Activated T-cell treated with anti-CD3 and anti-CD28 coated beads, Interleukin-2, amount 50 U/mL, for 24 hours (primary cell): ENCODE results near the gene IPO8.
"Not testable (repeated sequence)": the region's sequence is repeated elsewhere in the genome, so short reads cannot be mapped to it uniquely, and the experiment has no call there.

ENCODE experiments used
- DNase-seq: peaks from one replicate; pipeline ENCODE4 v3.0.0-alpha.2; 2020
- H3K27ac Mint-ChIP-seq: 2 replicates; pipeline ENCODE4 v1.8.0; 2020; ENCODE audit warnings: mild to moderate bottlenecking, mixed read lengths
- H3K27me3 Mint-ChIP-seq: 2 replicates; pipeline ENCODE4 v1.8.0; 2020; ENCODE audit warnings: mixed read lengths
- H3K36me3 Mint-ChIP-seq: 2 replicates; pipeline ENCODE4 v1.8.0; 2020; ENCODE audit warnings: low read depth, mixed read lengths
- H3K4me1 Mint-ChIP-seq: 2 replicates; pipeline ENCODE4 v1.8.0; 2020; ENCODE audit warnings: low read depth, mixed read lengths
- H3K4me3 Mint-ChIP-seq: 2 replicates; pipeline ENCODE4 v1.8.0; 2020; ENCODE audit warnings: mild to moderate bottlenecking, moderate library complexity, mixed read lengths
- H3K9me3 Mint-ChIP-seq: 2 replicates; pipeline ENCODE4 v1.8.0; 2020; ENCODE audit warnings: mixed read lengths

The IPO8 gene

DNA sequence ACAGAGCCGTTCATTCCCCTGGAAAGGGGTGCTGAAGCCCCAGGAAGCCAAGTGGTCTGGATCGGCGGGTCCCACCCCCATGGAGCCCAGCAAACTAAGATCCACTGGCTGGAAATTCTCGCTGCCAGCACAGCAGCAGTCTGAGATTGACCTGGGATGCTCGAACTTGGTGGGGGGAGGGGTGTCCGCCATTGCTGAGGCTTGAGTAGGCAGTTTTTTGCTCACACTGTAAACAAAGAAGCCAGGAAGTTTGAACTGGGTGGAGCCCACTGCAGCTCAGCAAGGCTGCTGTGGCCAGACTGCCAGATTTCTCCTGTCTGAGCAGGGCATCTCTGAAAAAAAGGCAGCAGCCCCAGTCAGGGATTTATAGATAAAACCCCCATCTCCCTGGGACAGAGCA is 91.4 kb downstream of the IPO8 start:
- not testable (repeated sequence) for H3K27ac Mint-ChIP-seq, DNase-seq, H3K4me1 Mint-ChIP-seq, H3K4me3 Mint-ChIP-seq, H3K36me3 Mint-ChIP-seq, H3K27me3 Mint-ChIP-seq
- H3K9me3 Mint-ChIP-seq = peaks cover 15% of the 10 kb centered on the region

DNA sequence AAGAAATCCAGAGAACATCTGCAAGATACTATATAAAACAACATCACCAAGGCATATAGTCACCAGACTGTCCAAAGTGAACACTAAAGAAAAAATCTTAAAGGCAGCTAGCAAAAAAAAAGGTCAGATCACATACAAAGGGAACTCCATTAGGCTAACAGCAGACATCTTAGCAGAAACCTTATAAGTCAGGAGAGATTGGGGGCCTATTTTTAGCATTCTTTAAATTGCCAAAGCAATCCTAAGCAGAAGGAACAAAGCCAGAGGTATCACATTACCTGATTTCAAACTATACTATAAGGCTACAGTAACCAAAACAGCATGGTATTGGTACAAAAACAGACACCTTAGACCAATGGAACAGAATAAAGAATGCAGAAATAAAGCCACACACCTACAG is 92.5 kb downstream of the IPO8 start:
- H3K4me1 Mint-ChIP-seq = no peaks in the 10 kb centered on the region
- peaks cover 11% of the 10 kb centered on the region for H3K9me3 Mint-ChIP-seq
- peaks cover 3% of the 10 kb centered on the region for H3K36me3 Mint-ChIP-seq
- no peak for DNase-seq
- H3K4me3 Mint-ChIP-seq = no peak overlapping the region
- no peak overlapping the region for H3K27ac Mint-ChIP-seq
- H3K27me3 Mint-ChIP-seq = peaks cover 5% of the 10 kb centered on the region

DNA sequence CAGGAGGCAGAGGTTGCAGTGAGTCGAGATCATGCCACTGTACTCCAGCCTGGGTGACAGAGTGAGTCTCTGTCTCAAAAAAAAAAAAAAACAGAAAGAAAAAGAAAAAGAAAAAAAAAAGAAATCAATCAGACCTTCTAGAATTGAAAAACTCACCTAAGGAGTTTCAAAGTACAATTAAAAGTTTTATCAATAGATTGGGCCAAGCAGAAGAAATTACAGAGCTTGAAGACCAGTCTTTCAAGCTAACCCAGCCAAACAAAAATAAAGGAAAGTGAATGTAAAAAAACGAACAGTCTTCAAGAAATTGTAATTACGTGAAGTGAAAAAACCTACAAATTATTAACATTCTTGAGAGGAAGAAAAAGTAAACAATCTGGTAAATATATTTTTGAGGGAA is 93.0 kb downstream of the IPO8 start:
- H3K4me3 Mint-ChIP-seq = no peak overlapping the region
- no peaks in the 10 kb centered on the region for H3K4me1 Mint-ChIP-seq
- H3K36me3 Mint-ChIP-seq = peaks cover 3% of the 10 kb centered on the region
- peaks cover 4% of the 10 kb centered on the region for H3K27me3 Mint-ChIP-seq
- peaks cover 10% of the 10 kb centered on the region for H3K9me3 Mint-ChIP-seq
- no peak overlapping the region for H3K27ac Mint-ChIP-seq
- DNase-seq = no peak

DNA sequence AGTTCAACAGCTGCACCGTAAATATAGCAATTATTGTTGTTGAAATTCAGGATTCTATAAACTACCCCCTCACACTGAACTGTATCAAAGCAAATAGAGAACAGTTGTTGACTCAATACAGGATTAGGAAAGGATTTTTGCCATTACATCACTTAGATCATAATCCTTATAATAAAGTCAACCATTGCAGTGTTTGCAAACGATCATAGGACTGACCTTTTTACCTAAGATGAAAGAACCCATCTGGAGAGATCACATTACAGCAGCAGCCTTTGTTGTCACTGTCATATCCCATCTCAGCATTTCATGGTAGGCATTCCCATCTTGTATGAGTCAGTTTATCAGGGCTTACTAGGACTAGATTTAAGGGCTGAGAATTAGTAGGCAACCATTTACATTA is 96.1 kb downstream of the IPO8 start:
- no peak overlapping the region for H3K27ac Mint-ChIP-seq
- H3K27me3 Mint-ChIP-seq = peaks cover 4% of the 10 kb centered on the region

DNA sequence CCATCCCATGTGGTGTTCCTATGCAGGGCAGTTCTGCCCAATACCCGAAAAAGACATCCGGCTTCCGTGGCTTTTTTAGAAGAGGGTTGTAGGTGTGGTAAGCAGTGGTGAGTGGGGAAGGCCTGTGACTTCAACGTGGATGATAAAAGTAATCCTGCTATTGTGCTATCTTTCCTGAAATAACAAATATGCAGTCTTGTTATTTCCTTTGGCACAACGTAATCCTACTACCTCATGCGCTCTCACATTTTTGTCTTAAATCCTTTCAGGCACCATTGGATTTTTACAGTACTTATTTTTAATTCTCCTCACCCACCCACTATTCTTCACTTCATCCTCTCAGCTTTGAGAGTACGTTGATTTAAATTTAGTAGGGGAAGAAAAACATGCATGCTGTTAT is 96.8 kb downstream of the IPO8 start:
- Mint-ChIP-seq H3K36me3 (peaks cover 3% of the 10 kb centered on the region), H3K27ac (no peak overlapping the region), H3K4me1 (no peaks in the 10 kb centered on the region), H3K4me3 (no peak overlapping the region), H3K9me3 (peaks cover 10% of the 10 kb centered on the region), H3K27me3 (peaks cover 4% of the 10 kb centered on the region)
- no peak for DNase-seq

More for the DNA sequence above, 96.1 kb downstream of the IPO8 start:
- Mint-ChIP-seq H3K4me3 (no peak overlapping the region), H3K9me3 (peaks cover 10% of the 10 kb centered on the region), H3K36me3 (peaks cover 3% of the 10 kb centered on the region), H3K4me1 (no peaks in the 10 kb centered on the region)
- DNase-seq = no peak

DNA sequence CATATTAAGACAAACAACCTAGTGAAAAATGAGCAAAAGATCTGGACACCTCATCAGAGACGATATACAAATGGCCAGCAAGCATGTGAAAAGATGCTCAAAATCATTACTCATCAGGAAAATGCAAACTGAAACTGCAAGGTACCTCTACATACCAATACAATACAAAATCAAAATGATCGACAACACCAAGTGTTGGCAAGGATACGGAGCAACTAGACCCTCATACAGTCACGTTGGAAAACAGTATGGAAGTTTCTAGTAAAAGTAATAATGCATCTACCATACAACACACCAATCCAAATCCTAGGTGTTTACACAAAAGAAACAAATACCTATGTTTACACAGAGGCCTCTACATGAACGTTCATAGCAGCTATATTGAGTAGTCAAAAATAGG is 99.9 kb downstream of the IPO8 start:
- Mint-ChIP-seq H3K27me3 (no peaks in the 10 kb centered on the region), H3K36me3 (no peaks in the 10 kb centered on the region), H3K4me3 (no peak overlapping the region), H3K27ac (no peak overlapping the region), H3K4me1 (no peaks in the 10 kb centered on the region), H3K9me3 (no peaks in the 10 kb centered on the region)
- no peak for DNase-seq

DNA sequence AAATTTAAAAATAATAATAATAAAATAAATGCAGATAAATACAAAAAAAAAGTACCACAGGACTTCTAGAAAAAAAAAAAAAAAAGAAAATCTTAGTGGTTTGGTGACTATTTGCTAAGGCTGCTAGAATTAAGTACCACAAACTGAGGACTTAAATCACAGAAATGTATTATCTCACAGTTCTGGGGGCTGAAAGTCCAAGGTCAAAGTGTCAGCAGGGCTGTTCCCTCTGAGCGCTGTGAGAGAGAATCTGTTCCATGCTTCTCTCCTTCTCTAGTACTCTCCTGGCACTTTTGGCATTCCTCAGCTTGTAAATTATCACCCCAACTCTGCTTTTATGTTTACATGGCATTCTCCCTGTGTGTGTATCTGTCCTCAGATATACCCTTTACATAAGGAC is 101.2 kb downstream of the IPO8 start:
- Mint-ChIP-seq H3K4me1 (no peaks in the 10 kb centered on the region), H3K36me3 (no peaks in the 10 kb centered on the region), H3K27me3 (no peaks in the 10 kb centered on the region), H3K27ac (no peak overlapping the region), H3K4me3 (no peak overlapping the region), H3K9me3 (peaks cover 1% of the 10 kb centered on the region)
- no peak for DNase-seq

DNA sequence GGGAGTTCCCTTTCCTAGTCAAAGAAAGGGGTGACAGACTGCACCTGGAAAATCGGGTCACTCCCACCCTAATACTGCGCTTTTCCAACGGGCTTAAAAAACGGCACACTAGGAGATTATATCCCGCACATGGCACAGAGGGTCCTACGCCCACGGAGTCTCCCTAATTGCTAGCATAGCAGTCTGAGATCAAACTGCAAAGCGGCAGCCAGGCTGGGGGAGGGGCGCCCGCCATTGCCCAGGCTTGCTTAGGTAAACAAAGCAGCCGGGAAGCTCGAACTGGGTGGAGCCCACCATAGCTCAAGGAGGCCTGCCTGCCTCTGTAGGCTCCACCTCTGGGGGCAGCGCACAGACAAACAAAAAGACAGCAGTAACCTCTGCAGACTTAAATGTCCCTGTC is 107.1 kb downstream of the IPO8 start:
- H3K4me1 Mint-ChIP-seq, H3K4me3 Mint-ChIP-seq, H3K27me3 Mint-ChIP-seq, H3K36me3 Mint-ChIP-seq, H3K9me3 Mint-ChIP-seq, DNase-seq, H3K27ac Mint-ChIP-seq: not testable (repeated sequence)

DNA sequence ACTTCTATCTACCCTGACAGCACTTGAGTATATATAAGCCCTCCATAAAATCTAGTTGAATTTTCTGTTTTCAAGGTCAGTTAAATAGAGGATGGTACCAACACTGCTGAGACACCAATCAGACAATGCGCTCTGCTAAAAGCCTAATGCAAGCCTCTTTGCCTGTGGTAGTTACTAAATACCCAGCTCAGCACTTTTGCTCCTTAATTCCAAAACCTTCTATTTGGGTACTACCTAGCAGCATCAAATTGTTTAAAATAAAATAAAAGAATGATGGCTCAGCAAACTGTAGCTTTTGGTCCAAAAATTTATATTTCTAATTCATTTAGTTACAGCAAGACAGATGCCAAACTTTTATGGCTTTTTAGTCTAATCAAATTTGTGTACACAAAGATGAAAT is 107.9 kb downstream of the IPO8 start:
- Mint-ChIP-seq H3K4me1 (no peaks in the 10 kb centered on the region), H3K36me3 (no peaks in the 10 kb centered on the region), H3K27ac (no peak overlapping the region), H3K4me3 (no peak overlapping the region), H3K9me3 (peaks cover 6% of the 10 kb centered on the region), H3K27me3 (no peaks in the 10 kb centered on the region)
- DNase-seq = no peak

DNA sequence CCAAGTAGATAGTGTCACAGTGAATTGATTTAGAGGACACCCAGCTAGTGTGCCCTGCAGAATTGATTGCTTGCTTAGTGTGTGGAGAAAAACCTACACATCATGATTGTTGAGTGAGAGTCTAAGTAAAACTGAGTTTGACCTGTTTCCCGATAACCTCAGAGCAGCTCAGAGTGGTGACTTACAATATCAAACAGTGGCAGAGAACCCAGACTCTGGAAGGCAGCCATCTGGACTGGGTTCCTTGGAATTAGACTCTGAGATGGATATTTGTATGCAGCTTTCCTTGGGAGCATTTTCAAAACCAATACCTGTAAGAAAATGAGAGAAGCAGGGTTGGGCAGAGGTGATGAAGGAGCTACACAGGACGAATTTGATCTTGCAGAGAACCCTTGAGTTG is 109.8 kb downstream of the IPO8 start:
- no peak overlapping the region for H3K4me3 Mint-ChIP-seq
- H3K4me1 Mint-ChIP-seq = no peaks in the 10 kb centered on the region
- no peak overlapping the region for H3K27ac Mint-ChIP-seq
- peaks cover 6% of the 10 kb centered on the region for H3K9me3 Mint-ChIP-seq
- H3K36me3 Mint-ChIP-seq = no peaks in the 10 kb centered on the region
- DNase-seq = no peak
- H3K27me3 Mint-ChIP-seq = no peaks in the 10 kb centered on the region

DNA sequence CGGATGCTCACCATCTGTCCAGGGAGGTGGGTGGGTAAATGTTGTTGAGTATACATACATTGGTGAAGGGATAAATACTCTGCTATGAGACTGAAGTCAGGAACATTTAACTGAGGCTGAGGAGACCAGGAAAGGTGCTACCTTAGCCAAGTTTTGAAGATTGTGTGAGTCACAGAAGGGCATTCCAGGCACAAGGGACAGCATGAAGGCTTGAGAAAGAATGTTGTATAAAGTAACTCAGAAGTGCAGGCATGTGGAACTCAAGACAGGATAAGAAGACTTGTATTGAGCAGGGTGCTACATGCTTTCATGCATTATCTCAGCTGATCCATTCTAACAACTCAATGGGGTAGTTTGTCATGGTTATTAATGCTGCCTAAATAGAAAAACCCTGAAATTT is 112.7 kb downstream of the IPO8 start:
- no peak for DNase-seq
- no peak overlapping the region for H3K27ac Mint-ChIP-seq
- H3K4me3 Mint-ChIP-seq = no peak overlapping the region
- H3K36me3 Mint-ChIP-seq = no peaks in the 10 kb centered on the region
- no peaks in the 10 kb centered on the region for H3K9me3 Mint-ChIP-seq
- H3K27me3 Mint-ChIP-seq = no peaks in the 10 kb centered on the region
- no peaks in the 10 kb centered on the region for H3K4me1 Mint-ChIP-seq

DNA sequence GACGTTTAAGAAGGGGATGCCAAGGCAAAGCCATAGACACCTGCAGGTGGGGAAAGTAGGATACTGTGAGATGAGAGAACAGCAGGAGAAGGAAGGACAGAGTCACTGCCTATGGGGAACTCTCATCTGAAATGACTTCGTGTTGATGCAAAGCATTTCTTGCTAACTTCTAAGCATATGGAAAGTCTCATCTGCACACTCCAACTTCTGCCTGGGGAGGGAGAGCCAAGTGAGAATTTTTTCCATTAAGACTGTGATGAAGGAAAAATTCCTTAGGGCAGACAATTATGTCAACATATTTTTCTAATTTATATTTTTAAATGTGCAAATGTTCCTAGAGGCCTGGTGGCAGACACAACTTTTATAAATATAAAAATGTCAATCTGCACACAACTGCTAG is 115.3 kb downstream of the IPO8 start:
- Mint-ChIP-seq H3K9me3 (no peaks in the 10 kb centered on the region), H3K4me3 (no peak overlapping the region), H3K36me3 (no peaks in the 10 kb centered on the region), H3K27me3 (no peaks in the 10 kb centered on the region), H3K4me1 (no peaks in the 10 kb centered on the region), H3K27ac (no peak overlapping the region)
- no peak for DNase-seq
